NCI-H128 (cell line): ENCODE results near the gene SCLT1.
A peak's percentile ranks its signal among the peaks of the same experiment; 100 is the strongest.

Experiments
- DNase-seq: peaks from one replicate; lab custom pipeline; 2025; ENCODE audit not compliant: unreplicated experiment; lab: John Stamatoyannopoulos, UW

SCLT1 gene

GRCh38 chr4:128877934-128878333, 215.4 kb downstream of the SCLT1 start:
- DNase-seq, result no peak

GRCh38 chr4:128876200-128876599, 217.1 kb downstream of the SCLT1 start:
- DNase-seq, result no peak

GRCh38 chr4:128871948-128872347, 221.4 kb downstream of the SCLT1 start:
- DNase-seq, result no peak

- DNase-seq, result no peak
These were observed 223.4 kb downstream of the SCLT1 start for GRCh38 chr4:128869776-128870509.

- DNase-seq, result no peak
These were observed 224.6 kb downstream of the SCLT1 start for GRCh38 chr4:128868758-128869157.

GRCh38 chr4:128866691-128867090, 226.6 kb downstream of the SCLT1 start:
- no peak for DNase-seq

GRCh38 chr4:128866269-128866668, 227.1 kb downstream of the SCLT1 start:
- DNase-seq, result no peak

- DNase-seq, result no peak
These were observed 228.2 kb downstream of the SCLT1 start for GRCh38 chr4:128865132-128865531.

- peak; percentile 5 for DNase-seq
These were observed 229.8 kb downstream of the SCLT1 start for GRCh38 chr4:128863312-128864075.

GRCh38 chr4:128862608-128863311, 230.6 kb downstream of the SCLT1 start:
- DNase-seq, result no peak

- no peak for DNase-seq
These were observed 231.4 kb downstream of the SCLT1 start for GRCh38 chr4:128861856-128862518.

- DNase-seq, result no peak
These were observed 233.3 kb downstream of the SCLT1 start for GRCh38 chr4:128859887-128860677.

GRCh38 chr4:128858879-128859671, 234.3 kb downstream of the SCLT1 start:
- DNase-seq, result no peak

GRCh38 chr4:128856246-128856645, 237.1 kb downstream of the SCLT1 start:
- DNase-seq, result no peak

- DNase-seq, result no peak
These were observed 237.7 kb downstream of the SCLT1 start for GRCh38 chr4:128855621-128856020.

GRCh38 chr4:128854433-128854832, 238.9 kb downstream of the SCLT1 start:
- DNase-seq, result no peak

- no peak for DNase-seq
These were observed 239.6 kb downstream of the SCLT1 start for GRCh38 chr4:128853741-128854140.

GRCh38 chr4:128850252-128850651, 243.1 kb downstream of the SCLT1 start:
- DNase-seq, result no peak

- no peak for DNase-seq
These were observed 244.9 kb downstream of the SCLT1 start for GRCh38 chr4:128848461-128848860.
